Calu3 (cell line): ENCODE results near the gene GNPTAB. TPM values are rescaled to one million over a fixed set of nuclear protein-coding genes. Genes with fewer than 3 reads are reported as not detected.

Experiments used
- BruUV-seq: library from RNA; stranded (reverse); fragments of 400-500 nt; replicated peaks from 2 replicates; lab custom pipeline; 2021; lab: Mats Ljungman, UMichigan
- CTCF ChIA-PET: fragments of 300-600 bp; sonication (Branson Sonifier 250); formaldehyde crosslinking; loops from one replicate; lab custom pipeline; 2022; ENCODE audit warnings: antibody characterized with exemption; lab: Charles Lee
- DNase-seq: peaks from one replicate; pipeline ENCODE4 v3.0.0; 2022
- H3K27ac Mint-ChIP-seq: one replicate; pipeline ENCODE4 v1.8.0; 2022; ENCODE audit warnings: mixed read lengths; ENCODE audit not compliant: unreplicated experiment
- H3K27me3 Mint-ChIP-seq: one replicate; pipeline ENCODE4 v1.8.0; 2022; ENCODE audit warnings: mixed read lengths; ENCODE audit not compliant: unreplicated experiment
- H3K36me3 Mint-ChIP-seq: one replicate; pipeline ENCODE4 v1.8.0; 2022; ENCODE audit warnings: mild to moderate bottlenecking, moderate library complexity, mixed read lengths; ENCODE audit not compliant: insufficient read depth, unreplicated experiment
- H3K4me1 Mint-ChIP-seq: one replicate; pipeline ENCODE4 v1.8.0; 2022; ENCODE audit warnings: mild to moderate bottlenecking, low read depth, mixed read lengths; ENCODE audit not compliant: unreplicated experiment
- H3K4me3 Mint-ChIP-seq: one replicate; pipeline ENCODE4 v1.8.0; 2022; ENCODE audit warnings: mild to moderate bottlenecking, low read depth, moderate library complexity, mixed read lengths; ENCODE audit not compliant: unreplicated experiment
- H3K9me3 Mint-ChIP-seq: one replicate; pipeline ENCODE4 v1.8.0; 2022; ENCODE audit warnings: low read depth, mixed read lengths; ENCODE audit not compliant: unreplicated experiment
- CTCF ChIP-seq: fragments of 200-600 bp; IDR thresholded peaks from one replicate; pipeline ENCODE4 v1.8.0; 2022; ENCODE audit warnings: antibody characterized with exemption; ENCODE audit not compliant: unreplicated experiment
- intact Hi-C: fragments of 100-400 bp; cut with micrococcal nuclease; formaldehyde crosslinking; loops from one replicate; pipeline ENCODE4 v1.10.0; 2022; ENCODE audit not compliant: unreplicated experiment
- total RNA-seq: library from RNA; stranded (reverse); gene quantifications from 2 replicates; pipeline ENCODE4 v1.2.3, GENCODE V29; 2022

GNPTAB gene
- total RNA-seq, 1 experiment from 2014 or later, result 36.0 TPM

GRCh38 chr12:101710288-101710687 lies 120.5 kb downstream of the GNPTAB start:
- Mint-ChIP-seq H3K9me3 (no peaks in the 10 kb centered on the region), H3K27ac (no peak overlapping the region), H3K4me1 (peaks cover 20% of the 10 kb centered on the region), H3K27me3 (no peaks in the 10 kb centered on the region), H3K36me3 (no peaks in the 10 kb centered on the region), H3K4me3 (no peak overlapping the region)
- CTCF ChIA-PET, result no interaction called here
- no peak for DNase-seq
- no TSS peak for BruUV-seq
- TF ChIP-seq CTCF, result no peak
- intact Hi-C loops, result no loop called here

GRCh38 chr12:101707131-101707782 lies 123.5 kb downstream of the GNPTAB start:
- CTCF ChIA-PET, result interaction anchor here (0.5 kb wide), 1 partner anchor 1112 kb away, joined by 8 read pairs; no protein-coding TSS in a partner anchor
- Mint-ChIP-seq H3K4me1 (peaks cover 20% of the 10 kb centered on the region), H3K27me3 (no peaks in the 10 kb centered on the region), H3K9me3 (no peaks in the 10 kb centered on the region), H3K27ac (no peak overlapping the region), H3K36me3 (no peaks in the 10 kb centered on the region), H3K4me3 (no peak overlapping the region)
- no TSS peak for BruUV-seq
- intact Hi-C loops, result no loop called here
- DNase-seq, result no peak
- TF ChIP-seq CTCF, result no peak

- no peak for TF ChIP-seq CTCF
- intact Hi-C loops, result no loop called here
- Mint-ChIP-seq H3K27ac (no peak overlapping the region), H3K9me3 (no peaks in the 10 kb centered on the region), H3K36me3 (no peaks in the 10 kb centered on the region), H3K27me3 (no peaks in the 10 kb centered on the region), H3K4me3 (no peak overlapping the region), H3K4me1 (peaks cover 25% of the 10 kb centered on the region)
- DNase-seq, result no peak
- CTCF ChIA-PET, result no interaction called here
- no TSS peak for BruUV-seq
Observed at GRCh38 chr12:101706403-101706802, 124.4 kb downstream of the GNPTAB start.

GRCh38 chr12:101703487-101703886 lies 127.3 kb downstream of the GNPTAB start:
- no peaks in the 10 kb centered on the region for H3K27me3 Mint-ChIP-seq
- no peaks in the 10 kb centered on the region for H3K9me3 Mint-ChIP-seq
- peaks cover 7% of the 10 kb centered on the region for H3K36me3 Mint-ChIP-seq
- CTCF ChIA-PET, result no interaction called here
- no peak for TF ChIP-seq CTCF
- H3K4me3 Mint-ChIP-seq, result no peak overlapping the region
- BruUV-seq, result no TSS peak
- H3K4me1 Mint-ChIP-seq, result peaks cover 38% of the 10 kb centered on the region
- intact Hi-C loops, result no loop called here
- no peak overlapping the region for H3K27ac Mint-ChIP-seq
- DNase-seq, result no peak
